HG02938 (cell line): ENCODE measurements around the gene SLC52A3.

Experiments
- ATAC-seq: cut with Tn5 transposase; IDR thresholded peaks from one replicate; pipeline ENCODE4 v1.9.1; 2021; ENCODE audit warnings: mild to moderate bottlenecking, moderate library complexity; ENCODE audit not compliant: unreplicated experiment

SLC52A3 gene

DNA sequence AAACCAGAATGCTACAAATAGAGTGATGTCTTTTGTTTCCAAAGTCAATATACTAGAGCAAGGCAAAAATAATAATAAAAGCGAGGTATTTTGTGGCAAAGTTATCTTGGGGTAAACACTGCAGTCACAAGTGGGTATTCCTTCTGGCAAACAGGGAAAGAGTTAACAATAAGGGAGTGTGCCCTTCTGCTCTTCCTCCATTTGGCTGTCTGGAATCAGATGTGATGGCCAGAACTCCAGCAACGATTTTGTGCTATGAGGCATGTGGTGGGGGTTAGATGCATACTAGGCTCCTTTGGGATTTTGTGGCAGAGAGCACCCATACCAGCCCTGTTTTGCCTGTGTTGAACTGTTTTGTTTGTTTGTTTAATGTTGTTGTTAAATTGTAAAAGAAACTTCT, 2.4 kb upstream of the SLC52A3 start:
- ATAC-seq, result no peak

DNA sequence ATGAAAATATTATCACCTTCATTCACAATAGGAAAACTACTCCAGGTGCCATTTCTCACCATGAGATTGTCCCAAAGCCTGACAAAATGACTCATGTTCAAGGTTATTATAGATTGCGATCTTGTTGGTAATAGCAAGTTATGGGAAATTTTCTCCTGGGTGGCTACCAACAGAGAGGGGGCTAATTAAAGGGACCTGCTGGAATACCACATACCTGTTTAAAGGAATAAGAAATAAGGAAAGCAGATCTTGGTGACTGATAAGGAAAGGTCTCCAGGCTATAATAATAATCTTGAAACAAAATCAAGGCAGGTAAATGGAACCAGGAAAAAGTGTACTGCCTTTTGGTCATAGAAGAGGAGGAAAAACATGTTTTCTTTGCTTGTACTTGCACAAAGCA, 1.4 kb downstream of the SLC52A3 start:
- ATAC-seq, result no peak

DNA sequence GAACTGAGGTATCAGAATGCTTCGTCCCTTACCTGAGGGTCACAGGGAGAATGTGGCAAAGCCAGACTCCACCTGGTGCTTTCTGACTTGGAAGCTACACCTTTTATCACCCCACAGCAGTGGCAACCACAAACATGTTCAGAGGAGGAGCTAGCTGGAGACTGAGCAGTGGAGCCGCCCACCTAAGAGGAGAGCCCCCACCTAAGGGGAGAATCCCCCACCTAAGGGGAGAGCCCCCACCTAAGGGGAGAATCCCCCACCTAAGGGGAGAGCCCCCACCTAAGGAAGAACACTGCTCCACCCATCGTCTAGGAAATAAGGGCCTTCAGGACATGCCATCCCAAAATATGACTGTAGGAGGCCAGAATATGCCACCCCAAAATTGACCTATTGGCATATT, 4.0 kb downstream of the SLC52A3 start:
- no peak for ATAC-seq

DNA sequence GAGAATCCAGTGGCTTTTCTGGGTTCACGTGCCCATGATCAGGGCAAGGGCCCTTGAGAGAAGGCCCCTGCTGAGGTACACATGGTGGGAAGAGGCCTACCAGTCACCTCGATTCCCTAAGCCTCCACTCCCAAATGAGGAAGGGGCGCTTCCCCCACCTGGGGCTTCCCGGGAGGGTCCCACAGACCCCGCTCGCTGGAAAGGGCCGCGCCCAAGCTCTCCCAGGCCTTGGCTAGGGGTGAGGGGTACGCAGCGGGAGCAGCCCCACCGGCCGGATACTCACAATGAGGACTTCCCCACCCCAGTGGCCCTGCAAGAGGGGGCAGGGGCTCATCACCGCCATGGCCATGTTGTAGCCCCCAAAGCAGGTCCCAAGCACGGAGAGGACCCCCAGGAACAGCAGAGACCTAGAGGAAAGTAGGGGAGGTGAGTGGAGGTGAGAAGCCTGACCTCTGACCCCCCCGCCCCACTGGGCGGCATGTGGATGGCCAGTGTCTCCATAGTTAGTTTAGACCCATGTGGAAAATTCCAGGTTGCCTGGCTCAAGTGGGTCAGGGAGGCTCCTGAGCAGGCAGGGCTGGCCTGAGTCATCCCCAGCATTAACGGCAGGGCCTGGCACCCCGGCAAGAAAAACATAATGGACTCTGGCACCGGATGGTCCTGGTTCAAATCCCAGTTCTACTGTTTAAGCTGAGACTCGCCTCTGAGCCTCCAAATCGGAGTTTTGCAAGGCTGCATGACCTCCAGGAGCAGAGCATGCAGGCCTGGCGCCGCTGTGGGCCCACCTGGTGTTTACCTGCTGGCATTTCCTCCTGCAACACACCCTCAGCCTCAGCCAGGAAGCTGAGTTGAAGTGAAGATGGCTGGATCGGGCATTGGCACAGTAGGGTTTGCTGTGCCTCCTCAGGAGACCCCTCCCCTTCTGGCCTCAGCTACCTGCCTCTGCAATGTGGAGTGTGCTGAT, 6.6 kb downstream of the SLC52A3 start:
- no peak for ATAC-seq

DNA sequence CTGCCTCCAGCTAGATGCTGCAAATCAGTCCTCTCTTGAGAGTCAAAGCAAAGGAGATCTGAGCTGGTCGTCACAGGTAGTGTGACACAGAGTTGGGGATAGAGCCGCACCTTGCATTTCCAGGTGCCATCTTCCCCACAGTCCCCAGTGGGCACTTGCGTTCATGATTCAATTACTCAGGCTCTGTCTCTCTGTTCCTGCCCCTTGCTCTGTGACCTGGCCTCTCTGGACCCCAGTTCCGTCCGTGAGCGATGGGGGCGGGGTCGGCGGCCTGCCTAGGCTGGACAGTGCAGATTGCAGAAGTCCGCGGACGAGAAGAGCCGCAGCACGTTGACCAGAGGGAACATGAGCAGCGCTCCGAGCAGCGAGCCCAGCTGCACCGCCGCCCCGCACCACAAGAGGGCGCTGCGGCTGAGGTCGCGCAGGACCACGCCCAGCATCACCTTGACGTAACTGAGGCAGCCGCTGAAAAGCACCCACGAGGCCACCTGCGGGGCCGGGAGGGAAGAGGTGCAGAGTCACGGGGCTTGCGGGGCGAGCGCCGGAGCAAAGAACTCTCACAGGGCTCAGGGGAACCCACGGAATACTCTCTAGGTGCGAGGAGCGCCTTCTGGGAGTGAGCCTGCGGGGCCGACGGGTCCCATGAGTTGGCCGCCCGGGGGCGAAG, 7.4 kb downstream of the SLC52A3 start:
- no peak for ATAC-seq

DNA sequence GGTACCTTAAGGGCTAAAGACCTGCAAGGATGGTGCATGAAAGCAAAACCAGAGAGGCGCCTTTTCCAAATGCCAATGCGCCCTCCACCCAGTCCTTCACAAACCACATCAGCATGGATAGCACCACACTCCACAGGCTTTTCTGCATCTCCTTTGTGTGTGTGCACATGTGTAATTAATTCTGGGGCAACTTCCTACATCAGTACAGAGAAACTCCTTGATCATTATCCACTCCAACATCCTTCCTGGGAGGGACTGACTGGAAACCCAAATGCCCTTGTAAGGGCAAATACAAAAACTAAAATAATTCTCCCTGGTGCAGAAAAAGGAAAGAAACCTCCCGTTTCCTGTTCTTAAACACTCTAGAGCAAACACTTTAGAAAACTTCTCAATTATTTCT, 10.8 kb downstream of the SLC52A3 start:
- no peak for ATAC-seq

DNA sequence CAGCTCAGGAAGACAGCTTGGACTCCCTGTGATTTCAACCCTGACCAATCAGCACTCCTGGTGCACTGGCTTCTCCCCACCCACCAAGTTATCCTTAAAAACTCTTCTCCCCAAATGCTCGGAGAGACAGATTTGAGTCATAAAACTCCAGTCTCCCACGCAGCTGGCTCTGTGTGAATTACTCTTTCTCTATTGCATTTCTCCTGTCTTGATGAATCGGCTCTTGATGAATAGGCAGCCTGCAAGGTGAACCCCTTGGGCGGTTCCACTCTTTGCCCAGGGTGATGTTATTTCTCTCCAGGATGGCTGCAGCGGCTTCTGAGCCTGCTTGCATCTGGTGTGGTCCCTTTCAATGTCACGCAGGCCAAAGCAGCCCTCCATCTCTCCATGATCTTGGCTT, 12.4 kb downstream of the SLC52A3 start:
- ATAC-seq, result no peak

DNA sequence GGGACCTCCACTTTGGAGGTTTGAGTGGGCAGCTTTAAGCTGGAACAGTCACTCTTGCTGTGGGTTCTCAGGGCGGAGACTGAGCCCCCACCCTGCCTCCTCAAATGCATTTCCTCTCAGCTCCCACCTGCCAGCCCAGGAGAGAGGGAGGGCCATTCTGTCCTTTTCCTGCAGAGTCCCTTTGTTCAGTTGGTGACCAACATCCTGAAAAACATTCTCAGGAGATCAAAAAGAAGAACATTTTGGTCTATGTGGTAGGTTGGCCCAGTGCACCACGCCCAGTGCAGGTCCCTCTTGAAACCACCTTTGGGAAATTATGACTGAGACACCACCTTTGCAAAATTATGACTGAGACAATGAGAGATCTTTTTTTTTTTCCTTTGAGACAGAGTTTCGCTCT, 13.4 kb downstream of the SLC52A3 start:
- no peak for ATAC-seq

DNA sequence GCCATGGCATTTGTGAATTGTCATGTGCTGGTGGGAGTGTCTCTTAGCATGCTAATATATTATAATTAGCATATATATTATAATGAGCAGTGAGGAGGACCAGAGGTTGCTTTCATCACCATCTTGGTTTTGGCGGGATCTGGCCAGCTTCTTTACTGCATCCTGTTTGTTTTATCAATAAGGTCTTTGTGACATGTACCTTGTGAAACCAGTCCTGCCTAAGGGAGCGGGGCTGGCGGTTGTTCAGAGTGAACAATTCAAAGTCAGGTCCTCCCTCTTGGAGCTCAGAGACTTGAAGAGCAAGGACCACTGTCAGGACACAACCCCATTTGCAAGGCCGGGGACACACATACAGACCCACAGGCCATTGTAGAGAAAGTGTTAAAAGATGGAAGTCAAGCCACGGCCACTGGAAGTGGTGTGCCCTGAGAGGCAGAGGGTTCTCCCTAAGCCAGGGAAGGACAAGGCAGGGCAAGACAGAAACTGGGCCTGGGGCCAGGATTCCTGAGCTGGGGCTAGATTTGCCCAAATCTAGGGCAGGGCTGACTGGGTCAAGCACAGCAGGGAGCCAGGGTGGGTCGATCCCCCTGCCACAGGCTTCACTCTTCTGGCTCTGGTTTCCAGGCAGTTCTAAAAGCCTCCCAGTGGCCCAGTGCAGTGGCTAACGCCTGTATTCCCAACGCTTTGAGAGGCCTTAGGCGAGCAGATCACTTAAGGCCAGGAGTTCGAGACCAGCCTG, 14.2 kb downstream of the SLC52A3 start:
- ATAC-seq, result no peak

DNA sequence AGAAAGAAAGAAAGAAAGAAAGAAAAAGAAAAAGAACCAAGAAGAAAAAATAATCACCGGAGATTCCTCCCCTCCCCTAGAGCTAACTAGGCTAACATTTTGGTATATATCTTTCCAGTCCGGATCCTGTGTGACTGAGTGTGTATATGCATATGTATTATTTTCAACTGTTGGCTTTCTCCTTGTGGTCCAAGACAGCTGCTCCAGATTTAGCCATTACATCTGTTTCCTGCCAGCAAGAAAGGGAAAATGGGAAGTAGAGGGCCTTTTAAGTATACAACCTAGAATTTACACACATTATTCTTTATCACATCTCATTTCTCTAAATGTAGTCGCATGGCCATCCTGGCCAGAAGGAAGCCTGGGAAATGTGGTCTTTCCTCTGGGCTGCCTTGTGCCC, 15.2 kb downstream of the SLC52A3 start:
- ATAC-seq, result no peak

DNA sequence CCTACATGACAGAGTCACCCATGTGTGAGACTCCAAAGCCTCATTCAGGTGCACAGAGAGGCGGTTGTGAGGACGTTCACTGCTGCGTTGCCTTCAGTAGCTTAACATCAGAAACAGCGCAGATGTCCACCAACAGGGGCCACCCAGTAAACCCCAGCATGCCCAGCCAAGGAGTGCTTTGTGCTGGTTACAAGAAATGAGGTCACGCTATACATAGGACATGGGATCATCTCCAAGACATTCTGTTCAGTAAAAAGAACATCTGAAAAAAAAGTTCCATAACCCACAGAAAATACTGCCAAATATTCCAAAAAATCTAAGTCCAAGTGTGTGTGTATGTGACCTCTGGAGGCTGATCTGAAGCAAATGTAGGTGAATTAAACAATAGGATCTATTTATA, 16.0 kb downstream of the SLC52A3 start:
- ATAC-seq, result no peak

DNA sequence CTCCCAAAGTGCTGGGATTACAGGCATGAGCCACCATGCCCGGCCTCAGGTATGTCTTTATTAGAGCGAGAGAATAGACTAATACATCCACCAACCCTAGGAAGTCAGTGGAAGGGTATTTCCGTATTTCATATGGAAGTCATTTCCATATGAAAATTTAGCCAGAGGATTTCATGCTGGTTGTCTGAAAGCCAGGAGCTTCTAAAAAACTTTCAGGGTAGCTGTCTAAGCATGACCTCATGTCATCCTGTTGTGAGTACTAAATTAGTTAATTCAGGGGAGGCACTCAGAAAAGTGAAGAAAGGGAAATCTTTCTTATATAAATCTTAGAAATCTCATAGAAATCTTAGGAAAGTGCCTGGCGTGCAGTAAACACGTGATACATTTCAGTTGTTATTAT, 16.5 kb downstream of the SLC52A3 start:
- ATAC-seq, result no peak

DNA sequence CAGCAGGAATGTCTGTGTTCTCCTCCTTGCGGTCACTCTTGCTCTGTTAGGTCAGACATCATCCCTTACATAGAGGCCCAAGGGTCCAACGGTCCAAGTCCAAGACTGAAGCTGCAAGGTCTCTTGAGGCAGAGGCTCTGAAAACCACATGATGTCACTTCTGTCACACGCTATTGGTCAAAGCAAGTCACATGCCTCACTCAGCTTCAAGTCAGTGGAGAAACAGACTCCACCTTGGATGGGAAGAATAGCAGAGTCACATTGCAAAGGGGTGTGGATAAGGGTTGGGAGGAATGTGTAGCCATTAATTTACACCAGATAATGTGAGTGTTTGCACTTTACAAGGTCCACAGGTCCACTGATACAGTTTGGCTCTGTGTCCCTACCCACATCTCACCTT, 17.5 kb downstream of the SLC52A3 start:
- no peak for ATAC-seq

DNA sequence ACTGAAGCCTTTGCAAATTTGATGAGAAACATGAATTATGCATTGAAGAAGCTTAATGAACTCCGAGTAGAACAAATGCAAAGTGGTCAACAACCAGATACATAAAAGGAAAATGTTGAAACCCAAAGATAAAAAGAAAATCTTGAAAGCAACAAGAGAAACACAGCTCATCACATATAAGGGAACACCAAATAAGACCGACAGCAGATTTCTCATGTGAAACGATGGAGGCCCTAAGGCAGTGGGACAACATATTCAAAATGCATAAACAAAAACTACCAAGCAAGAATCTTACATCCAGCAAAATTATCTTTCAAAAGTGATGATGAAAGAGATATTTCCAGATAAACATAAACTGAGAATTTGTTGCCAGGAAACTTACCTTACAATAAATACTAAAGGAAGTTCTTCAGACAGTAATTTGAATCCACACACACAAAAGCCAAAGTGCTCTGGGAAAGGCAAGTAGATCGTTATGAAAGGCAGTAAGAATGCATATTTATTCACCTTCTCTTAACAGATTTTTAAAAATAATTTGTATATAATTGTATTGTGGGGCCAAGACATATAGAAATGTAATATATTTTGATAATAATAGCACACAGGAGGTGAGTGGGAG, 22.5 kb downstream of the SLC52A3 start:
- no peak for ATAC-seq

DNA sequence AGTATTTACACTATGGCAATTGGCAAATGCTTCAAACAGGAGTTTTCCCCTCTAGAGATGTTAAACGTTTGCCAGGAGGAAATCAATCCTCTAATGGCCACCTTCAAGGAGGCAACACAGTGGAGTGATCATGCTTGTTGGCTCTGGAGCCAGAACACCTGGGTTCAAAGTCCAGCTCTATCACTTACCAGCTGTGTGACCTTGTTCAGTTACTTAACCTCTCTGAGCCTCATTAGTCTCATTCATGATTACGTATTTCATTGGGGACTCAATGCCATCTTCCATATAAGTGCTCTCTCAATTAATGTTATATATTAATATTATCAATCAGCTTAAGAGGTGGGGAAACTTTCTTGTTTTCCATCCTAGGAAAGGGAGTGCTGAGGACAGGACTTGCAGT, 26.1 kb downstream of the SLC52A3 start:
- ATAC-seq, result no peak

DNA sequence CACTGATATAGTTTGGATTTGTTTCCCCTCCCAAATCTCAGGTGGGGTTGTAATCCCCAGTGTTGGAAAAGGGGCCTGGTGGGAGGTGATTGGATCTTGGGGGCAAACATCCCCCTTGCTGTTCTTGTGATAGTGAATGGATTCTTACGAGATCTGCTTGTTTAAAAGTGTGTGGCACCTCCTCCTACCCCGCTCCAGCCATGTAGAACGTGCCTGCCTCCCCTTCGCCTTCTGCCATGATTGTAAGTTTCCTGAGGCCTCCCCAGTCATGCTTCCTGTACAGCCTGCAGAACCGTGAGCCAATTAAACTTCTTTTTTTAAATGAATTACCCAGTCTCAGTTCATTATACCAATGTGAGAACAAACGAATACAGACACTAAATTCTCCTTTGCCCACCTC, 26.7 kb downstream of the SLC52A3 start:
- ATAC-seq, result no peak

DNA sequence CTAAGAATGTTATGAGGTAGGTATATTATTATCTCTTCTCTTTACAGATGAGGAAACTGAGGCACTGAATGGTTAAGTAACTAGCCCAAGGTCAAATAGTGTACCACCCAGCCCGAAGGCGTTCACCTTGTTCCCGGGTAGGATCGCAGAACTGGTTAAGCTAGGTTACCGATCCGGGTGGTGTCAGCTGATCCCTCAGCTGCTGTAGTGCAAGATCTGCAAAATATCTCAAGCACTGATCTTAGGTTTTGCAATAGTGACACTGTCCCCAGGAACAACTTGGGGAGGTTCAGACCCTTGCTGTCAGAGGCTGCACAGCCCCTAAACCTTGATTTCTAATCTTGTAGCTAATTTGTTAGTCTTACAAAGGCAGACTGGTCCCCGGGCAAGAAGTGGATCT, 28.1 kb downstream of the SLC52A3 start:
- ATAC-seq, result no peak

DNA sequence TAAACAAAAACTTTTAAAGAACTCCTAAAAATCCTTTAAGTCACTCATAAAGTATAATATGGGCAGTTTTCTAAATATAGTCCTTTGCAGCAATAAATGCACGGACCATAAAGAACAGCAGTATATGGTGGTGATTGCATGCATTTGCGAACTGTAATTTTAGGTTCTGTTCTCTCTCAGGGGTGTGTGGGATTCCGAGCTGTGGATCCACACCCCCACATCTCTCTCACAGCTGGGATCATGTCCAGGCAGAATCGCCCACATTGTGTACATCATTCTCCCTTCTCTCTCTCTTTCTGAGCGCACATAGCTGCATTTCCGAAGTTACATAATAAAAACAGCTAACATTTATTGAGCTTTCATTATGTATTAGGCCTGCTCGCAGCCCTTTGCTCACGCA, 28.6 kb downstream of the SLC52A3 start:
- no peak for ATAC-seq

DNA sequence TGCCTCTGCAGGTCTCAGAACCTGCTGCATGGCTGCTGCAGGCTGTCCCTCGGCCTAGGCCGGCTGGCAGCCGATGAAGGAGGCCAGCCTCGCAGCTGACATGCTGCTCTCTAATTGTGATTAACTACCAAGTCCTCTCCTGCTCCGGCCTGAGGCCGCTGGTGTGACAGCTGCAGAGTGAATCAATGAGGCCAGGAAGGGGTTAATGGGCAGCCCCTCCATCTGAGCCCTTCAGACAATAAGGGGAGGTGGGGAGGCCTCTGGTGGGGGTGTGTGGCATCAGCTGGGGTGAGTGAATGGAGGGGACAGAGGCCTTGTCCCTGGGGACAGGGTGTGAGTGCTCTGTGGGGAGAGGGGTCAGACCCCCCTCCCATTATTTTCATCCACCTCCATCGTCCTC, 34.4 kb downstream of the SLC52A3 start:
- ATAC-seq, result no peak

DNA sequence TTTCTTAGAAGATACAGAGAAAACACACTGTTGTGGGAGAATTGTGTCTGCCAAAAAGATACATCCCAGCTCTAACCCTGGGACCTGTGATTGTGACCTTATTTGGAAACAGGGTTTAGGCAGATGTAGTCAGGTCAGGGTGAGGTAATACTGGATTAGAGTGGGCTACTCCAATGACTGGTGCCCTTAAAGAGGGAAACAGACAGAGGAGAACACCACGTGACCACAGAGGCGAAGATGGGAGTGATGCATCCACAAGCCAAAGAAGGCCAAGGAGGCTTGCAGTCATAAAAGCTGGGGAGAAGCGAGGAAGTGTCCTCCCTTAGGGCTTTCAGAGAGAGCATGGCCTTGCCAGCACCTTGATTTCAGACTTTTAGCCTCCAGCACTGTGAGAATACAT, 35.6 kb downstream of the SLC52A3 start:
- ATAC-seq, result no peak

DNA sequence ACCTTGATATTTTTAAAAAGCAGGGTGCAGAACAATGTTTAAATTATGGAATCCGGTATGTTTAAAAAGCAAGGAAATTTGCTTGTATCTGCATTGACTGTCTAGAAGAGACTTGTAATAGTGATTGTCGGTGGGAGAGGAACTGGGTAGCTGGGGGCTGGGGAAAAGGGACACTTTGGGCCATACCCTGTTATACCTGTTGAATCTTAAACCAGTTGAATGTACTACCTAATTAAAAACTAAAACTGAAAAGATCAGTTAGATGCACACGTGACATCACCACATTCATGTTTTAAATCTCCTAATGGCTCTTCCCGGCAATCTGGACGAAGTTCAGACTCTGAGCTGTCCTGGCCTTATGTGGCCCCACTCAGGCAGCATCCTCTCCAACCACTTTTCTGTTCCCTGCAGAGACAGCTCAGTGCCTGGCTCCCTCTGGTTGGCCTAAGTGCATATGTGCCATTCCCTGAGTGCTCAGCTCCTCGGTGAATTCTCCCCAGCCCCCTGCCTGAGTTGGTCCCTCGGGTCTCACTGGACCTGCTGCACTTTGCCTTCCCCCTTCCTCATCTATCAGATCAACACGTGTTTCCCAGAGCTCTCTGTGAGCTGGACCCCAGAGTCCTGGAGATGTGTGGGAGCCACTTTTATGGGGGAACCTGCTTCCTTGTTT, 36.3 kb downstream of the SLC52A3 start:
- ATAC-seq, result no peak
